Activated T-cell treated with anti-CD3 and anti-CD28 coated beads, Interleukin-2, amount 50 U/mL, for 48 hours (primary cell): ENCODE measurements around the gene ISOC2.
"Not testable (repeated sequence)": the region's sequence is repeated elsewhere in the genome, so short reads cannot be mapped to it uniquely, and the experiment has no call there.

Source experiments
- DNase-seq, 2 experiments: peaks; one replicate each; pipeline ENCODE4 v3.0.0-alpha.2; 2020

ISOC2 gene, protein sequence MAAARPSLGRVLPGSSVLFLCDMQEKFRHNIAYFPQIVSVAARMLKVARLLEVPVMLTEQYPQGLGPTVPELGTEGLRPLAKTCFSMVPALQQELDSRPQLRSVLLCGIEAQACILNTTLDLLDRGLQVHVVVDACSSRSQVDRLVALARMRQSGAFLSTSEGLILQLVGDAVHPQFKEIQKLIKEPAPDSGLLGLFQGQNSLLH

DNA sequence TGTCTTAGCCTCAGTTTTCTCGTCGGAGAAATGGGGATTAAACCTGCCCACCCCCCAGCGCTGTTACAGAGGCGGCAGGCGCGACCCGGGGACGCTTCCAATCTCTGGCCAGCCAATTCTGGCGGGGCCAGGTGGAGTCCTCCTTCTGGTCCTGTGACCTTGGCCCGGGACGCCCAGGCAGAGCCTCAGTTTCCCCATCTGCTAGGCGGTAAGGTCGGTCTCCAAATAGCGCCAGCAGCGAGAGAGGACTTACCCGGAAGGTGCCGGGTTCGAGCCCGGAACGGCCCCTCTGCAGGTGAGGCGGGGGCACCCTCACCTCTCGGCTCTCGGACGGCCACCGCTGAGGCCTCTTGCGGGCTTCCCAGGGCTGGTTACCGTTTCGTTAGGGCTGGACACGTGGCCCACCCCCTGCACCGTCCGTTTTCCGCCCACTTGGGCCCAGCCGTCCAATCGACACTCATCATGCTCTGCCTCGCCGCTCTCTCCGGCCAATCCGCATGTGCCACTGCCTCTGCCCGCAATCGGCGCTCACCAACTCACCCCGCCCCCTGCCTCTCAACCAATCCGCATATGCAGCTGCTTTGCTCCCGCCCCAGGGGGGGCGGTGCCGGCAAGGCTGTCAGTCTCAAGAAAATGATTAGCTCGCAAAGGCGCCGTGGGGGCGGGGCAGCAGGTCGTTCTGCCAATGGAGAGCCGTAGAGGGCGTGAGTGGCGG lies at the start of gene ISOC2:
ISOC2 (minus strand) TSS at position 384 of the 715 bp plus-strand sequence. CDS start 5,156 bp downstream, outside the sequence.
- peak; percentile 100 for DNase-seq

GRCh38 chr19:55508120-55508519 lies 46.7 kb upstream of the ISOC2 start:
- no peak for DNase-seq

DNA sequence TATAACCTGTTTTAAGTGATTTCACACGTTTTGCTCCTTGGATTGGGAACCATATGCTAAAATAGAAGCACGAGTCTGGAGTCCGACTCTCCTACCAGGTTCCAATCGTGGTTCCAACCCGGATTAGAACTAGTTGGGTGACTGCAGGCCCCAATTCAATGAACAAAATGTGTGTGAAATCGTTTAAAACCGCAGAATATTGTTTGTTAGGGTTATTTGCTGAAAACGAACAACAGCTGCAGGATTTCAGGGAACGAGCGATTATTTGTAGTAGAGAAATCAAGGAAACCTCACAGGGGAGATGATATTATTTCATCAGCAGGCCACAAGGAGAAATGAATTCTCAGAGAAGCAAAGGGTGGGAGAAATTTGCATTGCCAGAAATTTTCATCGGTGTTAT lies 43.5 kb upstream of the ISOC2 start:
- DNase-seq: no peak

DNA sequence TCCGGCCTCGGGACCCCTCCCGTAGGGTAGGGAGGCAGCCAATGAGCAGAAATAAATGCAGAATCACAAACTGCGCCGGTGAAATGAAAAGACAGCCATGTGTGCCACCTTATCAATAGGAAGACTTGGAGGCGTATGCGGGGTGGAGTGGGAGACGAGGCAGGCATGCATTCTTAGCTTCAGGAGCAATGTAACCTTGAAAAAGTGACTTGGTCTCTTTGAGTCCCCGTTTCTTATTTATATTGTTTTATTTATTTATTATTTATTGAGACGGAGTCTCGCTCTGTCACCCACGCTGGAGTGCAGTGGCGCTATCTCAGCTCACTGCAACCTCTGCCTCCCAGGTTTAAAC lies 42.8 kb upstream of the ISOC2 start:
- no peak for DNase-seq

GRCh38 chr19:55503502-55504251 lies 42.2 kb upstream of the ISOC2 start:
- peak; percentile 97 for DNase-seq

- DNase-seq: no peak
These were observed 41.7 kb upstream of the ISOC2 start for GRCh38 chr19:55503157-55503501.

GRCh38 chr19:55502197-55502952 lies 40.9 kb upstream of the ISOC2 start:
- DNase-seq: no peak

DNA sequence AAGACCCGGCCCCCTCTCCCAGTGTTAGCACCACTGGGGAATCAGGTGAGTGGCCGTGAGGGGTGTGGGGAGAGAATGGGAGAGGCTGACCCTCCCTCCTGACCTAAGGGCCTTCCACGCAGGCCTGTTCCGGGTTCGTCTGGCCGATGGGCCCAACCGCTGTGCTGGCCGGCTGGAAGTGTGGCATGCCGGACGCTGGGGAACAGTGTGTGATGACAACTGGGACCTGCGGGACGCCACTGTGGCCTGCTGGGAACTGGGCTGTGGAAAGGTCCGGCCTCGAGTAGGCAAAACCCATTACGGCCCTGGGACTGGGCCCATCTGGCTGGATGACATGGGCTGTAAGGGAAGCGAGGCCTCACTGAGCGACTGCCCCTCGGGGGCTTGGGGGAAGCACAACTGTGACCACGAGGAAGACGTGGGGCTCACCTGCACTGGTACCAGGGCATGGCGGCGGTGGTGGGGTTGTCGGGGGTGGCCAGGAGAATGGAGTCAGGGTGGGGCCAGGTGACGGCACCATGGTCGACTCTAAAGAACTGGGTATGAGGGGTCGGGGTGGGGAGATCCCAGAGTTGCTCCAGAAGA lies 39.0 kb upstream of the ISOC2 start:
- DNase-seq: no peak

- no peak for DNase-seq
These were observed 36.9 kb upstream of the ISOC2 start for GRCh38 chr19:55498246-55498840.

- no peak for DNase-seq
These were observed 36.3 kb upstream of the ISOC2 start for GRCh38 chr19:55497763-55498162.

DNA sequence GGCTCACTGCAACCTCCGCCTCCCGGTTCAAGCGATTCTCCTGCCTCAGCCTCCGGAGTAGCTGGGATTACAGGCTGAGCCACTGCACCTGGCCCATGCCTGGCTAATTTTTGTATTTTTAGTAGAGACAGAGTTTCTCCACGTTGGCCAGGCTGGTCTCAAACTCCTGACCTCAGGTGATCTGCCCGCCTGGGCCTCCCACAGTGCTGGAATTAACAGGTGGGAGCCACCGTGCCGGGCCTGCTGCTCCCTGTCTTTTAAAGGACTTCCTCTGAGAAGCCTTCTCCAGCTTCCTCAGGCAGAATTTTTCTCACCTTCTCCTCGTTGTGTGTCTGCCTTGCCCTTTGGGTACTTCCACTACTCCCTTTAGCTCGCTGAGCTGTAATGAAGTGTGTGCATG lies 35.4 kb upstream of the ISOC2 start:
- DNase-seq: not testable (repeated sequence)

DNA sequence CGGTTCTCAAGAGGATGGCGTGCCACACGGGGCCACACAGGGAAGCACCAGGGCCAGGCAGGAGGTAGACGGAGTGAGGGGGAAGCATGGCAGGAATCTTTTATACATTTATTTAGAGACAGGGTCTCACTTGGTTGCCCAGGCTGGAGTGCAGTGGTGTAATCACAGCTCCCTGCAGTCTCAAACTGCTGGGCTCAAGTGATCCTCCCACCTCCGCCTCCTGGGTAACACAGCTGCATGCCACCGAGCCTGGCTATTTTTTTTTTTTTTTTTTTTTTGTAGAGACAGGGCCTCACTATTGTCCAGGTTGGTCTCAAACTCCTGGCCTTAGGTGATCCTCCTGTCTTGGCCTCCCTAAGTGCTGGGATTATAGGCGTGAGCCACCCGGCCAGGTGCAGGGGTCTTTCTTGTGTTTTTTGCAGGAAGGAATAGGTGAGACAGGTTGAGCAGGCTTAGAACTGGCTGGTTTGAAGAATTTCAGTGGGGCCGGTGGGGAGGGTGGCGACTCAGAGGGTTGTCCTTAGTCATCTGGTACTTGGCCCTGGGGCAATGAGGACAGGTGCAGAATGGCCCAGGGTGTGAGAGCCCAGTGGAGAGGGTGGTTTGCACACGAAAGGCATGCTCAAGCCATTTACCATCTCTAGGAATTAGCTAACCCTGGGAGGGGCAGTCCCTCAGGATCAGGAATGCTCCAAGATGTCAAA lies 34.4 kb upstream of the ISOC2 start:
- no peak for DNase-seq

GRCh38 chr19:55494172-55494761 lies 32.8 kb upstream of the ISOC2 start:
- no peak for DNase-seq

DNA sequence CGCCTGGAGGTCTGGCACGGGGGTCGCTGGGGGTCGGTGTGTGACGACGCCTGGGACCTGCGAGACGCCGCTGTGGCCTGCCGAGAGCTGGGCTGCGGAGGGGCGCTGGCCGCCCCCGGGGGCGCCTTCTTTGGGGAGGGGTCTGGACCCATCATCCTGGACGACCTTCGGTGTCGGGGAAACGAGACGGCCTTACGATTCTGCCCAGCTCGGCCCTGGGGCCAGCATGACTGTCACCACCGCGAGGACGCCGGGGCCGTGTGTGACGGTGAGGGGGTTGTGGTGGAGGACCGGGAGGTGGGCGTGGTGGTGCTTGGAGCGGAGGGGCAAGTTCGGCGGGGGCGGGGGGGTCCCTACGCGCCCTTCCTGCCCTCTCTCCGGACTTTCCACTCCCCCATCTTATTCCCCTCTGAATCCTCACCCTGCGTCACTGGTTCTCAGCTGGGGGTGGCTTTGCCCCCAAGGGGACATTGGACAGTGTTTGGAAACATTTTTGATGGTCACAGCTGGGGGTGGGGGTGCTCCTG lies 32.3 kb upstream of the ISOC2 start:
- DNase-seq: no peak

GRCh38 chr19:55493052-55493644 lies 31.7 kb upstream of the ISOC2 start:
- DNase-seq: no peak

- no peak for DNase-seq
These were observed 31.0 kb upstream of the ISOC2 start for GRCh38 chr19:55492362-55492944.

- no peak for DNase-seq
These were observed 30.3 kb upstream of the ISOC2 start for GRCh38 chr19:55491546-55492360.

- DNase-seq: no peak
These were observed 29.3 kb upstream of the ISOC2 start for GRCh38 chr19:55490478-55491432.
